Parathyroid adenoma (tissue), 2 donors: ENCODE data around the gene PLS1.
"Not testable (repeated sequence)": the region's sequence is repeated elsewhere in the genome, so short reads cannot be mapped to it uniquely, and the experiment has no call there.

Experiments used
- H2AFZ ChIP-seq: fragments of 300-600 bp; sonication (generic); one replicate; pipeline ENCODE4 v1.7.0; 2017; ENCODE audit warnings: antibody characterized with exemption, mild to moderate bottlenecking
- H3K27ac ChIP-seq: fragments of 300-600 bp; sonication (generic); one replicate; pipeline ENCODE4 v1.7.0; 2017
- H3K27me3 ChIP-seq: fragments of 300-600 bp; sonication (generic); one replicate; pipeline ENCODE4 v1.7.0; 2017; ENCODE audit warnings: low read length; ENCODE audit not compliant: control insufficient read depth, insufficient read depth
- H3K36me3 ChIP-seq: fragments of 300-600 bp; sonication (generic); one replicate; pipeline ENCODE4 v1.7.0; 2017; ENCODE audit warnings: low read length; ENCODE audit not compliant: control insufficient read depth, insufficient read depth
- H3K4me1 ChIP-seq: fragments of 300-600 bp; sonication (generic); one replicate; pipeline ENCODE4 v1.7.0; 2017; ENCODE audit warnings: control low read depth
- H3K4me2 ChIP-seq: fragments of 300-600 bp; sonication (generic); one replicate; pipeline ENCODE4 v1.7.0; 2017; ENCODE audit warnings: low read length
- H3K4me3 ChIP-seq: fragments of 300-600 bp; sonication (generic); one replicate; pipeline ENCODE4 v1.7.0; 2017; ENCODE audit warnings: low read depth, low read length
- H3K79me2 ChIP-seq: fragments of 300-600 bp; sonication (generic); one replicate; pipeline ENCODE4 v1.7.0; 2017; ENCODE audit warnings: control low read depth
- H3K9ac ChIP-seq: fragments of 300-600 bp; sonication (generic); one replicate; pipeline ENCODE4 v1.7.0; 2017; ENCODE audit warnings: mild to moderate bottlenecking
- H3K9me3 ChIP-seq: fragments of 300-600 bp; sonication (generic); one replicate; pipeline ENCODE4 v1.7.0; 2017; ENCODE audit warnings: low read length; ENCODE audit not compliant: control insufficient read depth
- CTCF ChIP-seq: fragments of 300-600 bp; sonication (generic); IDR thresholded peaks from one replicate; pipeline ENCODE4 v1.7.0; 2017; ENCODE audit warnings: antibody characterized with exemption, mild to moderate bottlenecking
- donor health status: primary hyperparathyroidism.

PLS1 gene

GRCh38 chr3:142596726-142597088 is 514 bp downstream of the PLS1 start:
- H3K27ac ChIP-seq, result peak overlapping the region; percentile 58
- no peaks in the 10 kb centered on the region for H3K4me1 ChIP-seq
- peak overlapping the region; percentile 86 for H2AFZ ChIP-seq
- no peaks in the 10 kb centered on the region for H3K27me3 ChIP-seq
- TF ChIP-seq CTCF, result no peak
- no peak overlapping the region for H3K9ac ChIP-seq
- H3K79me2 ChIP-seq, result peaks cover 2% of the 10 kb centered on the region
- H3K36me3 ChIP-seq, result no peaks in the 10 kb centered on the region
- H3K4me3 ChIP-seq, result peak overlapping the region; percentile 58
- peak overlapping the region; percentile 64 for H3K4me2 ChIP-seq
- no peaks in the 10 kb centered on the region for H3K9me3 ChIP-seq

DNA sequence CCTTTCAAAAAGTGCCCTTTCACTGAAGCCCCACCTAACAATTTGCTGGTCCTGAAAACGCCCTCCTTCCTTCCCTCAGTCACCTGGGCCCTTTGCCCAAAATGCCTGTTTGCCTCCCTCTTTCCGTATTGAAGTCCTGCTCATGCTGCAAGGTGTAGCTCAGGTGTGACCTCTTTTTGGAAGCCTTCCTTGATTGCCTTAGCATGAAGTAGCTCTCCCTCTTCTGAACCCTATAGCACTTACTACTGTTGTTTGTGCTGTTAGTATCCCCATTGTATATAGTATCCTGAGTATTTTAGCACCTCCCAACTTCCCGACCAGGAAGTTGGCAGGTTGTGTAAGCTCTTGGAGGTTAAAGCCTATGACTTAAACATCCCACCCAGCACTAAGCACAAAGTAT is 1.7 kb downstream of the PLS1 start:
- no peak overlapping the region for H3K9ac ChIP-seq
- peaks cover 2% of the 10 kb centered on the region for H3K79me2 ChIP-seq
- no peak for TF ChIP-seq CTCF
- H3K4me1 ChIP-seq, result no peaks in the 10 kb centered on the region
- peak overlapping the region; percentile 45 for H2AFZ ChIP-seq
- no peak overlapping the region for H3K4me3 ChIP-seq
- no peak overlapping the region for H3K4me2 ChIP-seq
- H3K9me3 ChIP-seq, result no peaks in the 10 kb centered on the region
- no peaks in the 10 kb centered on the region for H3K36me3 ChIP-seq
- no peak overlapping the region for H3K27ac ChIP-seq
- no peaks in the 10 kb centered on the region for H3K27me3 ChIP-seq

- no peak for TF ChIP-seq CTCF
- Histone ChIP-seq H3K4me3 (no peak overlapping the region), H3K36me3 (no peaks in the 10 kb centered on the region), H3K27ac (no peak overlapping the region), H3K4me1 (no peaks in the 10 kb centered on the region), H3K27me3 (no peaks in the 10 kb centered on the region), H3K9me3 (no peaks in the 10 kb centered on the region), H3K79me2 (peaks cover 2% of the 10 kb centered on the region), H3K4me2 (no peak overlapping the region), H3K9ac (no peak overlapping the region), H2AFZ (no peak overlapping the region)
These were observed 5.5 kb downstream of the PLS1 start for GRCh38 chr3:142601713-142602112.

- H3K36me3 ChIP-seq, result no peaks in the 10 kb centered on the region
- no peak overlapping the region for H3K27ac ChIP-seq
- H2AFZ ChIP-seq, result no peak overlapping the region
- no peaks in the 10 kb centered on the region for H3K9me3 ChIP-seq
- no peaks in the 10 kb centered on the region for H3K27me3 ChIP-seq
- no peaks in the 10 kb centered on the region for H3K4me1 ChIP-seq
- no peak overlapping the region for H3K4me2 ChIP-seq
- no peak for TF ChIP-seq CTCF
- H3K79me2 ChIP-seq, result peaks cover 2% of the 10 kb centered on the region
- no peak overlapping the region for H3K9ac ChIP-seq
- H3K4me3 ChIP-seq, result no peak overlapping the region
These were observed 6.6 kb downstream of the PLS1 start for GRCh38 chr3:142602619-142603385.

DNA sequence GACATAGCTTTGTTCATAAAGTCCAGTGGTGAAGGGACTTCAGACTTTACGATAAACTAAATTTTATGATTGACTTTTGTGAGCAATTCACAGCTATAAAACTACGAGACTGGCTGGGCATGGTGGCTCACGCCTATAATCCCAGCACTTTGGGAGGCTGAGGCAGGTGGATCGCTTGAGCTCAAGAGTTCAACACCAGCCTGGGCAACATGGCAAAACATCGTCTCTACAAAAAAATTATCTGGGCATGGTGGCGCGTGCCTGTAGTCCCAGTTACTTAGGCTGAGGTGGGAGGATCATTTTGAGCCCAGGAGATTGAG is 7.2 kb downstream of the PLS1 start:
- not testable (repeated sequence) for H3K79me2 ChIP-seq, H3K9me3 ChIP-seq, H3K27me3 ChIP-seq, H2AFZ ChIP-seq, H3K4me3 ChIP-seq, H3K9ac ChIP-seq, H3K27ac ChIP-seq, H3K4me2 ChIP-seq, H3K4me1 ChIP-seq, H3K36me3 ChIP-seq
